OCI-LY7 (cell line): ENCODE data around the gene PDGFD. TPM values are rescaled to one million over a fixed set of nuclear protein-coding genes. Genes with fewer than 3 reads are reported as not detected.

Source experiments
- BruUV-seq: library from RNA; stranded (reverse); fragments of 400-500 nt; replicated peaks from 2 replicates; lab custom pipeline; 2021; lab: Mats Ljungman, UMichigan
- CTCF ChIA-PET: fragments of 300-600 bp; sonication (Branson Sonifier 250); formaldehyde crosslinking; loops from one replicate; lab custom pipeline; 2022; ENCODE audit warnings: antibody characterized with exemption; ENCODE audit not compliant: unreplicated experiment; lab: Charles Lee
- POLR2A ChIA-PET: fragments of 300-600 bp; sonication (Branson Sonifier 250); formaldehyde crosslinking; loops from one replicate; lab custom pipeline; 2022; ENCODE audit warnings: antibody characterized with exemption; lab: Charles Lee
- DNase-seq: peaks from one replicate; pipeline ENCODE4 v3.0.0-alpha.2; 2015; ENCODE audit warnings: low spot score
- H2AFZ ChIP-seq: fragments of 200-600 bp; sonication (generic), shearing (Covaris generic); 2 replicates; pipeline ENCODE4 v1.6.1; 2014; ENCODE audit warnings: mild to moderate bottlenecking, antibody characterized with exemption, low read length, moderate library complexity
- H3K27ac ChIP-seq: fragments of 200-600 bp; sonication (generic); 2 replicates; pipeline ENCODE4 v1.5.1; 2014; ENCODE audit warnings: mixed run types, low read depth, mild to moderate bottlenecking, moderate library complexity, low read length, inconsistent platforms; ENCODE audit not compliant: poor library complexity, severe bottlenecking
- H3K36me3 ChIP-seq: fragments of 200-600 bp; sonication (generic); 2 replicates; pipeline ENCODE4 v1.6.1; 2014; ENCODE audit warnings: mild to moderate bottlenecking, antibody characterized with exemption, low read length, moderate library complexity, mixed read lengths; ENCODE audit not compliant: insufficient read depth
- H3K4me1 ChIP-seq: fragments of 200-600 bp; sonication (generic); 2 replicates; pipeline ENCODE4 v1.5.1; 2014; ENCODE audit warnings: mild to moderate bottlenecking, low read length; ENCODE audit not compliant: insufficient read depth, poor library complexity, severe bottlenecking
- H3K4me2 ChIP-seq: fragments of 200-600 bp; sonication (generic); 2 replicates; pipeline ENCODE4 v1.6.1; 2014; ENCODE audit warnings: mild to moderate bottlenecking, low read length
- H3K4me3 ChIP-seq: fragments of 200-600 bp; sonication (generic); 2 replicates; pipeline ENCODE4 v1.5.1; 2014; ENCODE audit warnings: mild to moderate bottlenecking, low read depth, low read length; ENCODE audit not compliant: poor library complexity, severe bottlenecking
- H3K79me2 ChIP-seq: fragments of 200-600 bp; sonication (generic); 2 replicates; pipeline ENCODE4 v1.6.1; 2016; ENCODE audit warnings: low read depth, mild to moderate bottlenecking, low read length, moderate library complexity, mixed read lengths; ENCODE audit not compliant: insufficient read depth
- H3K9me2 ChIP-seq: fragments of 200-600 bp; sonication (generic); 2 replicates; pipeline ENCODE4 v1.6.1; 2016; ENCODE audit warnings: mild to moderate bottlenecking, low read length, mixed read lengths; ENCODE audit not compliant: insufficient read depth
- H3K9me3 ChIP-seq: fragments of 200-600 bp; sonication (generic); 2 replicates; pipeline ENCODE4 v1.6.1; 2014; ENCODE audit warnings: mild to moderate bottlenecking, mixed run types, low read length, mixed read lengths
- H4K20me1 ChIP-seq: fragments of 200-600 bp; sonication (generic); 2 replicates; pipeline ENCODE4 v1.6.1; 2014; ENCODE audit warnings: mild to moderate bottlenecking, antibody characterized with exemption, low read length, moderate library complexity, mixed read lengths; ENCODE audit not compliant: insufficient read depth
- CTCF ChIP-seq: fragments of 200-600 bp; sonication (generic); conservative IDR thresholded peaks from 2 replicates; pipeline ENCODE4 v1.5.1; 2014; ENCODE audit warnings: mild to moderate bottlenecking, antibody characterized with exemption, low read length, moderate library complexity, mixed read lengths
- EZH2phosphoT487 ChIP-seq: fragments of 200-600 bp; sonication (generic); IDR thresholded peaks from 2 replicates; pipeline ENCODE4 v1.6.1; 2018; ENCODE audit warnings: low read depth, borderline replicate concordance, mild to moderate bottlenecking, mixed run types, antibody characterized with exemption, low read length, moderate library complexity, mixed read lengths
- intact Hi-C: fragments of 100-400 bp; cut with micrococcal nuclease; formaldehyde crosslinking; loops from one replicate; pipeline ENCODE4 v1.10.0; 2022; ENCODE audit not compliant: unreplicated experiment
- total RNA-seq, 2 experiments: library from RNA; depleted of rRNA in 1 of 2; stranded (reverse); fragments of >200 nt in 1 of 2; shearing (Covaris generic) in 1 of 2; gene quantifications; 2 replicates each; pipeline ENCODE4 v1.2.3, GENCODE V29; 2014 to 2022

The PDGFD gene
- total RNA-seq, 2 experiments from 2014 or later: 1.0 to 6.0 TPM

DNA sequence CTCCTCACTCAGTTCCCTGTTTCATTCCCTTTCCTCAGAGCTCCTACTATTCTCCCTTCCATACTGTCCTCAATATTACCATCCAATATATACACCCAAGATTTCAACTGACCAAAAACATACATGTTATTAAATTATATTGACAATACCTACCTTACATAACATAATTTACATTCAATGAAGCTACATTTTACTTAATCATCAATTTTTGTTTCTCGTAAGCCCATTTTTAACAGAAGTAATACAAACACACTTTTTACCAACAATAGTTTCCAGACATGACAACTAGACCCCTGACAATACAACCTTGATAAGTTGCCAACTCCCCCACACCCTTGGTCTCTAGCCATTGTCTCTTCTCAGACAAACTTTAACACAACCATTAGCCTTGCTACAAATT lies 273.3 kb downstream of the PDGFD start:
- Histone ChIP-seq H3K4me3 (no peak overlapping the region), H2AFZ (no peak overlapping the region), H3K9me2 (no peaks in the 10 kb centered on the region), H3K36me3 (no peaks in the 10 kb centered on the region), H4K20me1 (no peaks in the 10 kb centered on the region), H3K79me2 (no peaks in the 10 kb centered on the region), H3K9me3 (no peaks in the 10 kb centered on the region; the same call in 1 of the 2 replicates), H3K4me1 (peaks cover 35% of the 10 kb centered on the region), H3K4me2 (no peak overlapping the region), H3K27ac (no peak overlapping the region)
- intact Hi-C loops: no loop called here
- POLR2A ChIA-PET: interaction anchor here (0.7 to 1.3 kb wide), 3 partner anchors 9 to 37 kb away, joined by 3 to 4 read pairs (median 3); no protein-coding TSS in a partner anchor
- BruUV-seq: no TSS peak
- CTCF ChIA-PET: no interaction called here
- TF ChIP-seq CTCF (no peak), EZH2phosphoT487 (no peak)
- DNase-seq: no peak

DNA sequence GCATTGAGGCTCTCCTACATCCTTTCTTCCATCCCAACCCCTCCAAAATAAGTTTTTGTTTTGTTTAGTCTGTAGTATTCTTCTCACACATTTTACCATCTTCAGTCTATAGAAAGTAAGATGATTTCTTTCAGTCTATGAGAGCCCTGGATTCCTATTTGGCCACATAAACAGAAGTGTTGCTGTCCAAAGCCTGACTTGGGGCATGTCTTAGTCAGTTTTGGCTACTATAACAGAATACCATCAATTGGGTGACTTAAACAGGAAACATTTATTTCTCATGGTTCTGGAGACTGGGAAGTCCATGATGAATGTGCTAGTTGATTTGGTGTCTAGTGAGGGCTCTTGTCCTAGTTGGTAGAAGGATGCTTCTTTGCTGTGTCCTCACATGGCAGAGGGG lies 274.3 kb downstream of the PDGFD start:
- no peak for DNase-seq
- POLR2A ChIA-PET: interaction anchor here (0.5 to 4.0 kb wide), 5 partner anchors 8 to 323 kb away, joined by 3 to 23 read pairs (median 3); no protein-coding TSS in a partner anchor
- CTCF ChIA-PET: no interaction called here

More for the DNA sequence above, 274.3 kb downstream of the PDGFD start:
- Histone ChIP-seq H4K20me1 (no peaks in the 10 kb centered on the region), H2AFZ (no peak overlapping the region), H3K27ac (no peak overlapping the region), H3K9me2 (no peaks in the 10 kb centered on the region), H3K4me2 (no peak overlapping the region), H3K79me2 (no peaks in the 10 kb centered on the region), H3K36me3 (no peaks in the 10 kb centered on the region), H3K9me3 (no peaks in the 10 kb centered on the region; the same call in 1 of the 2 replicates), H3K4me3 (no peak overlapping the region), H3K4me1 (peaks cover 25% of the 10 kb centered on the region)
- intact Hi-C loops: no loop called here
- no peak for TF ChIP-seq CTCF
- no peak for TF ChIP-seq EZH2phosphoT487
- BruUV-seq: no TSS peak
